Activated T-cell treated with anti-CD3 and anti-CD28 coated beads for 1 hour (primary cell): ENCODE data around the gene CTF1.
A peak's percentile ranks its signal among the peaks of the same experiment; 100 is the strongest.
"Not testable (repeated sequence)": the region's sequence is repeated elsewhere in the genome, so short reads cannot be mapped to it uniquely, and the experiment has no call there.

Experiments used
- DNase-seq: peaks from one replicate; pipeline ENCODE4 v3.0.0-alpha.2; 2020; ENCODE audit warnings: low read depth

The CTF1 gene

GRCh38 chr16:30931068-30931650, 34.7 kb downstream of the CTF1 start:
- DNase-seq = no peak

DNA sequence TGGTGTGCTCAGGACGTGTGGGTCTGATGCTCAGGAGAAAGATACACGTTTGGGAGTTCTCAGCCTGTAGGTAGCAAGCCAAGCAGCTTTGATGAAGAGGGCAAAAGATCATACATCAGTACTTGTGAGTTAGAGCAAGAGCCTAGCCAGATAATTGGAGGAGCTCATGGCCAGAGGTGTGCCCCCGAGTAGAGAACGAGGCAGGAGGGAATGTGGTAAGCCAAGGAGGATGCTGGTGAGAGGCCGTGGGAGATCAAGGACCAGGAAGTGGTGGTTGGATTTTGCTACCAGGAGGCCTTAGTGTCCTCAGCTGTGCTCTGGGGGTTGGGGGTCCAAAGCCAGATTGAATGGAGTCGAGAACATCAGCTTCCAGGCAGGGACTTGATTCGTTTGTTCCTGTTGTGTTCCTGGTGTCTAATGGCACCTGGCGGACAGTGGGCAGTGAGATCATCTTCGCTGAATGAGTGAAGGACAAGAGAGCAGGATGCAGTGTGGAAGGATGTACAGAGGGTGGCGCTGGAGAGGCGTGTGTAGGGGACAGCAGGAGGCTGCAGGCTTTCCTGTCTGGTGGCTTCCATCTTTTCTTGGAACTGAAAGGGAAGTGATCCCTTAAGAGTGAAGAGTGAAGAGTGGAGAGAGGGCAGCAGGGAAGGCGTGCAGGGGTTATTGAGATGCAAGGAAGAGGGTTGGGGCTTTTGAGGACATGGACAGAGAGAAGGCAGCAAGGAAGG, 38.6 kb downstream of the CTF1 start:
- DNase-seq = no peak

DNA sequence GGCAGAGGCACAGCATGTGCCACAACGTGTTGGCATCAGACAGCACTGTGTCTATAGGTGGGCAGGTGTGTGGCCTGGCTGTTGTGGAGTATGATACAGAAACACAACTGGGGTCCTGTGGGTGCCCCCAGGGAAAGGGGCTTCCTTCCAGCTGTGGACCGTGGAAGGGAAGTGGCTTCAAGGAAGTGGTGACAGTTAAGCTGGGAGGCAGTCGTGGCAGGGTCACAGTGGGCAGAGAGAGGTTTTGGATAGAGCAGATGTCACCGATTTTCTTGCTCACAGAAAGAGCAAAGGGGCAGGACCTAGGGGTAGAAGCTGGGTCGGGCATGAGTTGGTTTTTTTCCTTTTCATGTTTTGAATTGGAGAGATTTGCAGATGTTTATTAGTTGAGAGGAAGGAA, 41.3 kb downstream of the CTF1 start:
- no peak for DNase-seq

DNA sequence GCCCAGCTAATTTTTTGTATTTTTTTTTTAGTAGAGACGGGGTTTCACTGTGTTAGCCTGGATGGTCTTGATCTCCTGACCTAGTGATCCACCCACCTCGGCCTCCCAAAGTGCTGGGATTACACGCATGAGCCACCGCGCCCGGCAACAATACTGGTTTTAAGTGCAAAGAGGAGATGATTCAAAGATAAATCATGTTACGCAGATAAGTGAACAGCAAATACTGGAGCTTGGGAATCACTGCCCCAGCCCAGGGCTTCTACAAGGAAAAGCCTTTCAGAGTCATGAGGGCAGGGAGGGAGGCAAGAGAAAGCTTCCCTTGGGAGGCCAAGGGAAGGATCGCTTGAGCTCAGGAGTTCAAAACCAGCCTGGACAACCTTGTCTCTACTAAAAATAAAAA, 43.2 kb downstream of the CTF1 start:
- not testable (repeated sequence) for DNase-seq

DNA sequence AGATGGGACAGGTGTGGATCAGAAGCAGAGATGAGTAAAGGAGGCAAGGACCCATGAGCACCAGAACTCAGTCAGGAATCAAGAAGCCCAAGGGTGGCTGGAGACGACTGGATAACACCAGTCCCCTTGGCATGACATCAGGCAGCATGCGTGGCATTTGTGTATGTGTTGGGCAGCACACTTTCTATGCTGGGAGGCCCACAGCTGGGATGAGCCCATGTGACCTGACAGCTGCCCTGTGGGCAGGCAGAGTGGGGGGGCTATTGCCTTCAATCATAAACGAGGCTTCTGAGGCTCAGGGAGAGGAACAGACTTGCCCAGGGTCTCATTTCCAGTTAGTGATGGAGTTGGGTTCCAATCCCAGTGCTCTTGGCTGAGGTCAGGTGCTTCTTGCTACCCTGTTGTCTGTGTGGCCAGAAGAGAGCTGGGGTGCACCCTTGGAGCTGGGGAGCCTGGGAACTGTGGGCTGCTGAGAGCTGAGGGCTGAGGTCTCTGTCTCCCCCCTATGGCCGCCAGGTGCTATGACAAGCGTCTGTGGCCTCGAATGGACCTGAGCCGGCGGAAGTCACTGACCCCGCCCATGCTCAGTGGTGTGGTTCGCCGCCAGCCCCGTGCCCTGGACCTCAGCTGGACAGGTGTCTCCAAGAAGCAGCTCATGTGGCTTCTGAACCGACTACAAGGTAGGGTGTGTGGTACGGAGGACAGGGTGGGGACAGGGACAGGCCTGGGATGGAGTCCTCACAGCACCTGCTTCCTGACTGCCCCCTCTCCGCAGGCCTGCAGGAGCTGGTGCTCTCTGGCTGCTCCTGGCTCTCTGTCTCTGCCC, 45.4 kb downstream of the CTF1 start:
- peak; percentile 39 for DNase-seq

- no peak for DNase-seq
Observed at GRCh38 chr16:30942426-30942806, 46.0 kb downstream of the CTF1 start.

DNA sequence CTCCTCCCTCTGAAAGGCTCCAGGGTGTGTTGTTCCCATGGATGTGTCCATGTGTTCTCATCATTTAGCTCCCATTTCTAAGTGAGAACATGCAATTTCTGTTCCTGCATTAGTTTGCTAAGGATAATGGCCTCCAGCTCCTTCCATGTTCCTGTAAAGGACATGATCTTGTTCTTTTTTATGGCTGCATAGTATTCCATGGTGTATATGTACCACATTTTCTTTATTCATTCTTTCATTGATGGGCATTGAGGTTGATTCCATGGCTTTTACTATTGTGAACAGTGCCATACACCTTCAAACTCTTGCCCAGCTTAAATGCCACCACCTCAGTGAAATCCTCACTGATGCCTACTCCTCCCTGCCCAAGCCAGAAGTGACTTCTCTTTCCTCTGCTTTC, 47.9 kb downstream of the CTF1 start:
- DNase-seq = no peak

- no peak for DNase-seq
Observed at GRCh38 chr16:30946671-30947540, 50.5 kb downstream of the CTF1 start.

DNA sequence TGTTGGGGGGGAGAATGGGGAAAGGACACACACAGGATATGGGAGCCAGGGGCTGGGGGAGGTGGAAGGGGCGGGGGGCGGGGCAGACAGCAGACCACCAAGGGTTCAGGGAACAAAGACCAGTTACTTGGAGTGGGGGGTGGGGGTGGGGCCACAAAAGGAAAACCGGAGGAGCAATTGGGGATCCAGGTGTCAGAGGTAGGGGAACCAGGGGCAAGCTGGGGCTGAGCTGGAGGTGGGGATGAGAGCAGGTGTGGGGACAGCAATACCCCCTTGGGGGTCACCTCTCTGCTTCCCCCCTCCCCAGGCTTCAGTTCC, 51.1 kb downstream of the CTF1 start:
- no peak for DNase-seq

- DNase-seq = no peak
Observed at GRCh38 chr16:30947859-30948666, 51.6 kb downstream of the CTF1 start.

DNA sequence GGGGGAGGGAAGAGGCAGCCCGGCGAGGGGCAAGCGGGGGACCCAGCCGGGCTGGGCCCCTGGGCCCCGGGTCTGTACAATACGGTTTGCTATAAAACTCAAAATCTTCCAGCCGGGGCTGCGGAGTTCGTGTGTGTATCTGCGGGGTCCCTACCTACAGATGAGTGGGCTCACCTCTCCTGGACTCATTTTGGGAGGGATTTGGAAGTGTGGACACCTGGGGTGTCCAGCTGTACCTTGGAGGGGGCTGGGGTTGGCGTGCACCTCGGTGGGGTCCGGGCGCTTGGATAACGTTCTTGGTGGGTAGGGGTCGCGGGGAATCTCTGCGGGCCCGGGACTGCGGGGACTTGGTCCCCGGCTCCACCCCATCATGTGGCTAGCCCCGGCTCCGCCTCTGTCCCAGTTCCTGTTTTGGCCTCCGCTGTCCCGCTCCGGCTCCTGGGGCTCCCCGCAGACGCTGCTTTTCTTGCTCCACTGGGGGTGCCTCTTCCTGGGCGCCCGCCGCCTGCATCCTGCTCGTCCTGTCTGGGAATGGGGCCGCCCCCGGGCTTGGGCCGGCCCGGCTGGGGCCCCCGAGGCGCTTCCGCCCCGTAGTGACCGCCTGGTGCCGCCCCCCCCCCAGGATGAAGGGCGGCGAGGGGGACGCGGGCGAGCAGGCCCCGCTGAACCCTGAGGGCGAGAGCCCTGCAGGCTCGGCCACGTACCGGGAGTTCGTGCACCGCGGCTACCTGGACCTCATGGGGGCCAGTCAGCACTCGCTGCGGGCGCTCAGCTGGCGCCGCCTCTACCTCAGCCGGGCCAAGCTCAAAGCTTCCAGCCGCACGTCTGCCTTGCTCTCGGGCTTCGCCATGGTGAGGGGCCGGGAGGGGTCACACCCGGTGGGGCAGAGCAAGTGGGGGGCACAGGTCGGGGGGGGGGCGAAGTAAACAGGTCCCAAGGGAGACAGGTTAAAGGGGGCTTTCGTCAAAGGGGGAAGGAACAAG, 52.5 kb downstream of the CTF1 start, which contains the start of gene ORAI3:
TSS of gene ORAI3 (plus strand) at position 402 of the 983 bp plus-strand sequence. CDS start at position 624, 222 bp downstream.
- DNase-seq = peak; percentile 26

- no peak for DNase-seq
Observed at GRCh38 chr16:30949650-30950515, 53.5 kb downstream of the CTF1 start.

- DNase-seq = no peak
Observed at GRCh38 chr16:30950516-30951065, 54.2 kb downstream of the CTF1 start.

GRCh38 chr16:30951193-30951592, 54.8 kb downstream of the CTF1 start:
- no peak for DNase-seq

GRCh38 chr16:30951750-30952149, 55.3 kb downstream of the CTF1 start:
- DNase-seq = no peak

DNA sequence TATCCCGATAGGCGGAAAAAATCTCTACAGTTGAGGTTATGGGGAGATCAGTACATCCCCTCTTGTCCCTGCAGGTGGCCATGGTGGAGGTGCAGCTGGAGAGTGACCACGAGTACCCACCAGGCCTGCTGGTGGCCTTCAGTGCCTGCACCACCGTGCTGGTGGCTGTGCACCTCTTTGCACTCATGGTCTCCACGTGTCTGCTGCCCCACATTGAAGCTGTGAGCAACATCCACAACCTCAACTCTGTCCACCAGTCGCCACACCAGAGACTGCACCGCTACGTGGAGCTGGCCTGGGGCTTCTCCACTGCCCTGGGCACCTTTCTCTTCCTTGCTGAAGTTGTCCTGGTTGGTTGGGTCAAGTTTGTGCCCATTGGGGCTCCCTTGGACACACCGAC, 56.7 kb downstream of the CTF1 start:
- no peak for DNase-seq
